Activated CD4-positive, alpha-beta T cell treated with anti-CD3 and anti-CD28 coated beads for 36 hours (primary cell): ENCODE measurements around the gene SLC13A1. TPM values are rescaled to one million over a fixed set of nuclear protein-coding genes. Genes with fewer than 3 reads are reported as not detected.

ENCODE experiments used
- ATAC-seq: fragments of 200-7000 bp; cut with Tn5 transposase; one replicate; pipeline ENCODE4 v1.10.0; 2021; ENCODE audit warnings: mild to moderate bottlenecking, moderate library complexity
- CTCF ChIA-PET: fragments of 350-600 bp; sonication (Branson Sonifier 250); formaldehyde crosslinking; loops from one replicate; lab custom pipeline; 2021; ENCODE audit warnings: antibody characterized with exemption; lab: Charles Lee
- POLR2A ChIA-PET: fragments of 350-600 bp; sonication (Branson Sonifier 250); formaldehyde crosslinking; loops from one replicate; lab custom pipeline; 2021; ENCODE audit warnings: antibody characterized with exemption, inconsistent platforms; lab: Charles Lee
- DNase-seq: peaks from one replicate; pipeline ENCODE4 v3.0.0-alpha.2; 2020
- H3K27ac Mint-ChIP-seq: one replicate; pipeline ENCODE4 v1.8.0; 2021; ENCODE audit warnings: mixed read lengths
- H3K27me3 Mint-ChIP-seq: one replicate; pipeline ENCODE4 v1.8.0; 2021; ENCODE audit warnings: mixed read lengths
- H3K36me3 Mint-ChIP-seq: one replicate; pipeline ENCODE4 v1.8.0; 2021; ENCODE audit warnings: low read depth, mixed read lengths
- H3K4me1 Mint-ChIP-seq: one replicate; pipeline ENCODE4 v1.8.0; 2021; ENCODE audit warnings: mixed read lengths
- H3K4me3 Mint-ChIP-seq: one replicate; pipeline ENCODE4 v1.8.0; 2021; ENCODE audit warnings: mild to moderate bottlenecking, moderate library complexity, mixed read lengths
- H3K9me3 Mint-ChIP-seq: one replicate; pipeline ENCODE4 v1.8.0; 2021; ENCODE audit warnings: low read depth, mixed read lengths
- intact Hi-C, 2 experiments: fragments of 100-400 bp; cut with DNase I in 1 of 2; cut with micrococcal nuclease in 1 of 2; formaldehyde crosslinking; loops; one replicate each; pipeline versions ENCODE4 v1.14.2 to v1.15.1; 2022 to 2024; cut with DNase I, micrococcal nuclease
- total RNA-seq, 2 experiments: library from RNA; stranded (reverse); gene quantifications; one replicate each; pipeline ENCODE4 v1.2.3, GENCODE V29; 2021

The SLC13A1 gene
- total RNA-seq, 2 experiments from 2014 or later = not detected

GRCh38 chr7:123151443-123151842 is 48.3 kb downstream of the SLC13A1 start:
- POLR2A ChIA-PET = no interaction called here
- Mint-ChIP-seq H3K9me3 (no peaks in the 10 kb centered on the region), H3K4me3 (no peak overlapping the region), H3K27me3 (no peaks in the 10 kb centered on the region), H3K4me1 (no peaks in the 10 kb centered on the region), H3K27ac (no peak overlapping the region), H3K36me3 (no peaks in the 10 kb centered on the region)
- CTCF ChIA-PET = no interaction called here
- intact Hi-C loops = loop anchor here in 1 of 2 experiments (5.0 to 10.0 kb wide), 2 partner anchors 349 to 1057 kb away; no protein-coding TSS in a partner anchor
- DNase-seq (no peak), ATAC-seq (no peak)

- Mint-ChIP-seq H3K4me1 (no peaks in the 10 kb centered on the region), H3K4me3 (no peak overlapping the region), H3K27me3 (no peaks in the 10 kb centered on the region), H3K9me3 (no peaks in the 10 kb centered on the region), H3K36me3 (no peaks in the 10 kb centered on the region), H3K27ac (no peak overlapping the region)
- ChIA-PET CTCF (no interaction called here), POLR2A (no interaction called here)
- ATAC-seq = no peak
- DNase-seq = no peak
- intact Hi-C loops = no loop called here
Measured at GRCh38 chr7:123148813-123149212, 51.0 kb downstream of the SLC13A1 start.

- ChIA-PET POLR2A (no interaction called here), CTCF (interaction anchor here (1.3 kb wide), 1 partner anchor 11 kb away, joined by 5 read pairs; no protein-coding TSS in a partner anchor)
- H3K4me3 Mint-ChIP-seq = no peak overlapping the region
- DNase-seq = no peak
- H3K36me3 Mint-ChIP-seq = no peaks in the 10 kb centered on the region
- intact Hi-C loops = no loop called here
- peaks cover 10% of the 10 kb centered on the region for H3K9me3 Mint-ChIP-seq
- ATAC-seq = no peak
- H3K4me1 Mint-ChIP-seq = no peaks in the 10 kb centered on the region
- no peak overlapping the region for H3K27ac Mint-ChIP-seq
- H3K27me3 Mint-ChIP-seq = no peaks in the 10 kb centered on the region
Measured at GRCh38 chr7:123143252-123144006, 56.3 kb downstream of the SLC13A1 start.

- no peaks in the 10 kb centered on the region for H3K4me1 Mint-ChIP-seq
- CTCF ChIA-PET = no interaction called here
- no peak for DNase-seq
- no peak overlapping the region for H3K4me3 Mint-ChIP-seq
- H3K9me3 Mint-ChIP-seq = peaks cover 10% of the 10 kb centered on the region
- no peak for ATAC-seq
- intact Hi-C loops = no loop called here
- POLR2A ChIA-PET = no interaction called here
- H3K27me3 Mint-ChIP-seq = no peaks in the 10 kb centered on the region
- no peak overlapping the region for H3K27ac Mint-ChIP-seq
- H3K36me3 Mint-ChIP-seq = no peaks in the 10 kb centered on the region
Measured at GRCh38 chr7:123140561-123140960, 59.2 kb downstream of the SLC13A1 start.

GRCh38 chr7:123135960-123136359 is 63.8 kb downstream of the SLC13A1 start:
- ChIA-PET POLR2A (no interaction called here), CTCF (no interaction called here)
- no peak for ATAC-seq
- no peak for DNase-seq
- Mint-ChIP-seq H3K27me3 (no peaks in the 10 kb centered on the region), H3K9me3 (peaks cover 4% of the 10 kb centered on the region), H3K27ac (no peak overlapping the region), H3K36me3 (no peaks in the 10 kb centered on the region), H3K4me1 (no peaks in the 10 kb centered on the region), H3K4me3 (no peak overlapping the region)
- intact Hi-C loops = no loop called here

- intact Hi-C loops = no loop called here
- H3K4me3 Mint-ChIP-seq = no peak overlapping the region
- H3K36me3 Mint-ChIP-seq = no peaks in the 10 kb centered on the region
- no peaks in the 10 kb centered on the region for H3K4me1 Mint-ChIP-seq
- DNase-seq (no peak), ATAC-seq (no peak)
- peaks cover 4% of the 10 kb centered on the region for H3K9me3 Mint-ChIP-seq
- H3K27ac Mint-ChIP-seq = no peak overlapping the region
- CTCF ChIA-PET = no interaction called here
- POLR2A ChIA-PET = no interaction called here
- H3K27me3 Mint-ChIP-seq = no peaks in the 10 kb centered on the region
Measured at GRCh38 chr7:123133924-123134323, 65.8 kb downstream of the SLC13A1 start.

- CTCF ChIA-PET = interaction anchor here (1.1 kb wide), 1 partner anchor 22 kb away, joined by 3 read pairs; no protein-coding TSS in a partner anchor
- POLR2A ChIA-PET = no interaction called here
- H3K36me3 Mint-ChIP-seq = no peaks in the 10 kb centered on the region
- H3K9me3 Mint-ChIP-seq = peaks cover 2% of the 10 kb centered on the region
- no peaks in the 10 kb centered on the region for H3K27me3 Mint-ChIP-seq
- intact Hi-C loops = no loop called here
- ATAC-seq = no peak
- H3K27ac Mint-ChIP-seq = no peak overlapping the region
- no peaks in the 10 kb centered on the region for H3K4me1 Mint-ChIP-seq
- no peak overlapping the region for H3K4me3 Mint-ChIP-seq
- no peak for DNase-seq
Measured at GRCh38 chr7:123131961-123132360, 67.8 kb downstream of the SLC13A1 start.

- Mint-ChIP-seq H3K36me3 (no peaks in the 10 kb centered on the region), H3K27ac (no peak overlapping the region), H3K4me1 (no peaks in the 10 kb centered on the region), H3K27me3 (no peaks in the 10 kb centered on the region), H3K9me3 (peaks cover 2% of the 10 kb centered on the region), H3K4me3 (no peak overlapping the region)
- ChIA-PET POLR2A (no interaction called here), CTCF (interaction anchor here (1.1 kb wide), 1 partner anchor 22 kb away, joined by 3 read pairs; no protein-coding TSS in a partner anchor)
- intact Hi-C loops = no loop called here
- DNase-seq (no peak), ATAC-seq (no peak)
Measured at GRCh38 chr7:123131556-123131955, 68.2 kb downstream of the SLC13A1 start.

- CTCF ChIA-PET = interaction anchor here (1.1 kb wide), 1 partner anchor 22 kb away, joined by 3 read pairs; no protein-coding TSS in a partner anchor
- Mint-ChIP-seq H3K4me1 (no peaks in the 10 kb centered on the region), H3K36me3 (no peaks in the 10 kb centered on the region), H3K27ac (no peak overlapping the region), H3K9me3 (peaks cover 2% of the 10 kb centered on the region), H3K27me3 (no peaks in the 10 kb centered on the region), H3K4me3 (no peak overlapping the region)
- DNase-seq = no peak
- POLR2A ChIA-PET = no interaction called here
- ATAC-seq = no peak
- intact Hi-C loops = no loop called here
Measured at GRCh38 chr7:123131140-123131539, 68.6 kb downstream of the SLC13A1 start.

- no peaks in the 10 kb centered on the region for H3K36me3 Mint-ChIP-seq
- no peak overlapping the region for H3K27ac Mint-ChIP-seq
- H3K4me3 Mint-ChIP-seq = no peak overlapping the region
- intact Hi-C loops = no loop called here
- ATAC-seq = no peak
- no peak for DNase-seq
- no peaks in the 10 kb centered on the region for H3K27me3 Mint-ChIP-seq
- POLR2A ChIA-PET = no interaction called here
- CTCF ChIA-PET = no interaction called here
- H3K4me1 Mint-ChIP-seq = no peaks in the 10 kb centered on the region
- H3K9me3 Mint-ChIP-seq = no peaks in the 10 kb centered on the region
Measured at GRCh38 chr7:123126691-123127090, 73.1 kb downstream of the SLC13A1 start.

- intact Hi-C loops = no loop called here
- Mint-ChIP-seq H3K36me3 (no peaks in the 10 kb centered on the region), H3K27me3 (no peaks in the 10 kb centered on the region), H3K4me3 (no peak overlapping the region), H3K9me3 (no peaks in the 10 kb centered on the region), H3K4me1 (no peaks in the 10 kb centered on the region), H3K27ac (no peak overlapping the region)
- DNase-seq (no peak), ATAC-seq (no peak)
- ChIA-PET POLR2A (no interaction called here), CTCF (no interaction called here)
Measured at GRCh38 chr7:123126171-123126570, 73.6 kb downstream of the SLC13A1 start.

GRCh38 chr7:123125231-123125630 is 74.5 kb downstream of the SLC13A1 start:
- no peak overlapping the region for H3K4me3 Mint-ChIP-seq
- intact Hi-C loops = no loop called here
- ATAC-seq (no peak), DNase-seq (no peak)
- POLR2A ChIA-PET = no interaction called here
- no peaks in the 10 kb centered on the region for H3K9me3 Mint-ChIP-seq
- no peaks in the 10 kb centered on the region for H3K4me1 Mint-ChIP-seq
- H3K36me3 Mint-ChIP-seq = no peaks in the 10 kb centered on the region
- no peak overlapping the region for H3K27ac Mint-ChIP-seq
- CTCF ChIA-PET = interaction anchor here (0.6 to 0.7 kb wide), 2 partner anchors 19 to 29 kb away, joined by 3 to 4 read pairs; no protein-coding TSS in a partner anchor
- H3K27me3 Mint-ChIP-seq = no peaks in the 10 kb centered on the region
